GM21737 (cell line): ENCODE data around the gene MED23.

Experiments
- ATAC-seq: cut with Tn5 transposase; IDR thresholded peaks from one replicate; pipeline ENCODE4 v1.9.1; 2021; ENCODE audit warnings: mild to moderate bottlenecking, moderate library complexity; ENCODE audit not compliant: unreplicated experiment

Gene MED23, protein sequence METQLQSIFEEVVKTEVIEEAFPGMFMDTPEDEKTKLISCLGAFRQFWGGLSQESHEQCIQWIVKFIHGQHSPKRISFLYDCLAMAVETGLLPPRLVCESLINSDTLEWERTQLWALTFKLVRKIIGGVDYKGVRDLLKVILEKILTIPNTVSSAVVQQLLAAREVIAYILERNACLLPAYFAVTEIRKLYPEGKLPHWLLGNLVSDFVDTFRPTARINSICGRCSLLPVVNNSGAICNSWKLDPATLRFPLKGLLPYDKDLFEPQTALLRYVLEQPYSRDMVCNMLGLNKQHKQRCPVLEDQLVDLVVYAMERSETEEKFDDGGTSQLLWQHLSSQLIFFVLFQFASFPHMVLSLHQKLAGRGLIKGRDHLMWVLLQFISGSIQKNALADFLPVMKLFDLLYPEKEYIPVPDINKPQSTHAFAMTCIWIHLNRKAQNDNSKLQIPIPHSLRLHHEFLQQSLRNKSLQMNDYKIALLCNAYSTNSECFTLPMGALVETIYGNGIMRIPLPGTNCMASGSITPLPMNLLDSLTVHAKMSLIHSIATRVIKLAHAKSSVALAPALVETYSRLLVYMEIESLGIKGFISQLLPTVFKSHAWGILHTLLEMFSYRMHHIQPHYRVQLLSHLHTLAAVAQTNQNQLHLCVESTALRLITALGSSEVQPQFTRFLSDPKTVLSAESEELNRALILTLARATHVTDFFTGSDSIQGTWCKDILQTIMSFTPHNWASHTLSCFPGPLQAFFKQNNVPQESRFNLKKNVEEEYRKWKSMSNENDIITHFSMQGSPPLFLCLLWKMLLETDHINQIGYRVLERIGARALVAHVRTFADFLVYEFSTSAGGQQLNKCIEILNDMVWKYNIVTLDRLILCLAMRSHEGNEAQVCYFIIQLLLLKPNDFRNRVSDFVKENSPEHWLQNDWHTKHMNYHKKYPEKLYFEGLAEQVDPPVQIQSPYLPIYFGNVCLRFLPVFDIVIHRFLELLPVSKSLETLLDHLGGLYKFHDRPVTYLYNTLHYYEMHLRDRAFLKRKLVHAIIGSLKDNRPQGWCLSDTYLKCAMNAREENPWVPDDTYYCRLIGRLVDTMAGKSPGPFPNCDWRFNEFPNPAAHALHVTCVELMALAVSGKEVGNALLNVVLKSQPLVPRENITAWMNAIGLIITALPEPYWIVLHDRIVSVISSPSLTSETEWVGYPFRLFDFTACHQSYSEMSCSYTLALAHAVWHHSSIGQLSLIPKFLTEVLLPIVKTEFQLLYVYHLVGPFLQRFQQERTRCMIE (N-terminal part only)

DNA sequence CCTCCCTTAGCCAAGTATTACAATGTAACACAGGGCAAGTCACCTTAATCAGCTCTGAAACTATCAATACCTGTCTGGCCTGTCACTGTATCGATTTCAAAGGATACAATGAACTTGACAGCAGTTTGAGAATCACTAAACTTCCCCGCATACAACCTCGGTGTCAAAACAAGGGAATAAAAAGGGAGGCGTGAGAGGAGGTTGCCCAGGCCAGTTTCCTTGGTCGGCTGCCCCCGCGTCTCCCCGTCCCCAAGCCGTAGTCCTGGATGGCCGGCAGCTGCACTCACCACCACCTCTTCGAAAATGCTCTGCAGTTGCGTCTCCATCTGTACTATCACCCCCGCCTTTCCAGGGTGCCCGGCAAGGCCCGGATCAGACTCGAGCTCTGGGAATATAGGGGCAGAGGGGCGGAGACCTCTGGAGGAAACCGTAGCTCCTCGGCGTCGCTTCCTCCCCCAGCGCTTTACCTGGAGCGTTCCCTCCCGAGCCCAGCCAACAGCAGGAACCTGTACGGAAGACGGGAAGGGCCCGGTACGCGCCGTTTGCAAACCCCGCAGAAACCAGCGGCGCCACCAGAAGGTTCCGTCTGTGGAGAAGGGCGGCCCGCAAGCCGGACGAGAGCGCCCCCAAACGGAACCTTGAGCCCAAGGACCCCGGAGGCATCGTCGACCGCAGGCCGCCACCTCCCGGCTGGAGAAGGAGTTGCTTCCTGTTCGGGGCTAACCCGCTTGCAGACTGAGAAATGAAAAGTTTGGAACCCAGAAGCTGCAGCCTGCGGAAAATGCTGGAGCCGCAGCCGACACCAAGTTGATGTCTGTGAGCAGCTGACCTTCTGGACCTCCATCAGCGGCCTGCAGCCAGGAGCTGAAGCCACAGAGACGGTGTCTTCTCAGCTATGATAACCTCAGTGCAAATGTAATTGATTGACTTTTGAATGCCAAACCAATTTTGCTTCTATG, at the start of gene MED23:
TSS of gene MED23 (minus strand) at position 519 of the 959 bp plus-strand sequence. CDS start at position 326, 193 bp downstream.
- ATAC-seq = peak; percentile 98

DNA sequence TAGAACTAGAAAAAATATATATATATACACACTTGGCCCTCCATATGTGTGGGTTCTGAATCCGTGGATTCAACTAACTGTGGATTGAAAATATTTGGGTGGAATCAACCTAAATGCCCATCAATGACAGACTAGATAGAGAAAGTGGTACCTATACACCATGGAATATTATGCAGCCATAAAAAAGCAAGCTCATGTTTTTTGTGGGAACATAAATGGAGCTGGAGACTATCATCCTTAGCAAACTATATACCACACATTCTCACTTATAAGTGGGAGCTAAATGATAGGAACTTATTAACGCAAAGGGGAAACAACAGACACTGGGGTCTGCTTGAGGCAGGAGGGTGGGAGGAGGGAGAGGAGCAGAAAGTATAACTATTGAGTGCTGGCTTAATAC, 45.1 kb upstream of the MED23 start:
- ATAC-seq = no peak

DNA sequence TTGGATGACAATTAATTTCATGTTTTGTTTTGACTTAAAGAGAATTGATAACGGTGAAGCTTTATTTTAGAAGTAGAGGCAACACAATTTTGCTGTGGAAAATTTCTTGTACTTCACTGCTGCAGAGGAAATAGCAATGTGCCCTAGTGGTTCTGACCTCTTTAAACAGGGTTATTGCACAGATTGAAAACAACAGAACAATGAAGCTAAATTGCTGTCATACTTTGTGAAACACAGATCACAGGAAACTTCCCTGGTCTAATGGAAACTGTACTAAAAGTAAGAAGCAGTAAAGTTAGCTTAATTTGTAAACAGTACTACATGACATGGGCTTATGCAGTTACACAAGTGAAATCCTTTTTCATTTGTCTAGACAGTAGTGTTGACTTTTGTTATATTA, 41.8 kb upstream of the MED23 start:
- ATAC-seq = no peak

GRCh38 chr6:131663578-131664165, 35.6 kb upstream of the MED23 start:
- no peak for ATAC-seq

GRCh38 chr6:131660195-131660594, 32.2 kb upstream of the MED23 start:
- no peak for ATAC-seq

GRCh38 chr6:131658287-131658686, 30.2 kb upstream of the MED23 start:
- no peak for ATAC-seq

DNA sequence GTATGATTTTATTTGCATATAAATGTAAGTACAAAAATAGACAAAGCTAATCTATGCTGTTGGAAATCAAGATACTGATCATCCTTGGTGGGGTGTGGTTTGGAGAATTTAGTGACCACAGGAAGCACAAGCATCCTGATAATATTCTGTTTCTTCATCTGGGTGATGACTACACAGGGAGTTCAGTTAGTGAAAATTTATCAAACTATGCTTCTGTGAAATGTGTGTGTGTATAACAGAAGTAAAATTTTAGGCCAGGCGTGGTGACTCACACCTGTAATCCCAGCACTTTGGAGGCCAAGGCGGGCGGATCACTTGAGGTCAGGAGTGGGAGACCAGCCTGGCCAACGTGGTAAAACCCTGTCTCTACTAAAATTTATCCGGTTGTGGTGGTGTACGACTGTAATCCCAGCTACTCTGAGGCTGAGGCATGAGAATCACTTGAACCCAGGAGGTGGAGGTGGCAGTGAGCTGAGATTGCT, 29.6 kb upstream of the MED23 start:
- no peak for ATAC-seq

DNA sequence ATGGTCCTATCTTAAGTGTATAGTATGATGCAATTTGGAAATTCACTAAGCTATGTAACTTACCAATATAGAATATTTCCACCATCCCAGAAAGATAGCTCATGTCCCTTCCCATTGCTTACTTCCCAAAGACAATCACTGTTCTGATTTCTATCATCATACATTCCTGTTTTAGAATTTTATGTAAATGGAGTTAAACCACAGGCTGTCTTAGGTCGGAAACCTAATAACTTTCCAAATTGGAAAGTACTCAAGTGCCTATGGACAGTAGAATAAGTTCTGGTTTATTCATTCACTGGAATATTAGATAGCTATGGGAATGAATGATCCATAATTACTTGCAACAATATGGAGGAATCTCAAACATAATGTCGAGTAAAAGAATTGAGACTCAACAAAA, 29.2 kb upstream of the MED23 start:
- no peak for ATAC-seq

- no peak for ATAC-seq
Measured at GRCh38 chr6:131656667-131657066, 28.6 kb upstream of the MED23 start.

DNA sequence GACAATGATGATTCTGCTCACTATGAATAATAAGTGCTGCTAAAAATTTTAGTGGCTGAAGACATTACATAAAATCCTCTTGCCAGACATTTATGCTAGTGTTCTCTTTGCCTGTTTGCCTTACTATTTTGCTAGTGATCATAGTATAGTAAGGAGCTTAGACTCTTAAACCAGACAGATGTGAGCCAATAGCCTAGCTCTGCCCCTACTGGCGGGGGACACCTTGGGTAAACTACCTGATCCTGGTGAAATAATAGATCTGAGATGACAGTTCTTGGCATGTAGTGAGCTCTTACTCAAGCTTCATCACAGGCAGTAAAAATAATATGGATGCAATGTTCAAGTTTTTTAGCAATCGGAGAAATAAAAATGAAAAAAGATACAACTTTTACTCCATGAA, 27.9 kb upstream of the MED23 start:
- no peak for ATAC-seq

DNA sequence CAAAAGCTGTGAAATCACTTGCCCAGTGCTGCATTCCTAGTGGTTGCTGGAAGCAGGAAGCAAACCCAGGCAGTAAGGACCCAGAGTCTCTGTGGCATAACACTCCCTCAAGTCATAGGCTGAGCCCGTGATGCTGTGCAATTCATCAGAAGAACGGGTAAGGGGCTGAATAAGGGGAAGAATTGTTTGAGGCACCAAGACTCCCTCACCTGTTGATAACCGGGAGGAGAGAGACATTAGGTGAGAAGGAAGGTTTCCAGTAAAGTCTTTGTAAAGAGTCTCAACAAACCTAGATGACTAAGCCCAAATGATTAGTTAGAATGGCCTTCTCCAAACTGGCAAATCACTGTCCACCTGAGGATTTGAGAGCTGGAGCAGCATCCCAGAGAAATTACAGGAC, 27.3 kb upstream of the MED23 start:
- no peak for ATAC-seq

- ATAC-seq = no peak
Measured at GRCh38 chr6:131654326-131654725, 26.3 kb upstream of the MED23 start.

GRCh38 chr6:131652472-131652871, 24.4 kb upstream of the MED23 start:
- no peak for ATAC-seq

DNA sequence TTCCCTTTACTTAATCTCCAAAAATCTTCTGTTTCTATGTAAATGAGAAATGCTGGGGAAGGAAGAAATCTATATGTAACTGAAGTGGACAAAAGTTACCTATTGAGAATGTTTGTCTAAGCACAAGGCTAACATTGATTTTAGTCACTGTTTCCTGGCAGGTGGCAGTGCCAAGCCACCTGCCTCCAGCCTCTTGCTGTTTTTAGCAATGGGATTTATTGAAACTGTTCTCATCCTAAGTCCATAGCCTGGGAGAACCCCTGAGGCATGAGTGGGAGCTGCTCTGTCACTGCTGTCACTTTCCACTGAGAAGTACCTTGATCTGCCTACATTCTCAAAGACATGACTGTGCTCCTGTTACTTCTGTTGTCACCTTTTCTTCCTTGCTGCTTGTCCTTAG, 23.7 kb upstream of the MED23 start:
- ATAC-seq = no peak

DNA sequence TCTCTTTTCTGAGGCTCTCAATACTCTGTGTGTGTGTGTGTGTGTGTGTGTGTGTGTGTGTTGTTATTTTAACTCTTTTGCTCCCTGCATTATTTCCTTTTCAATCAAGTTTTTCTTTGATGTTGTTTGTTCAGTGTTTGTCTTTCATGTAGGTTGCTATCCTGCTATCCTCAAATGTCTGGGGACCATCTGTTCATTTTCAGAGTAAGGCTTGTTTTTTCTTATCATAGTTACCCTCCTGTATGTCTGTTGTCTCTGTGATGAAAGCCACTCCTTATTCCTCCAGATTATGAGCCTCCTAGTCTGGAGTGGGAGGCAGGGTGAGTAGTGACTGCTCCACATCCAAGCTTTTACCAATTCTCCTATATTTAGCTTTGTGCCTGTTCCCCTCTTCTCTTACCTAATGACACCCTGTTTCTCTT, 18.2 kb upstream of the MED23 start:
- no peak for ATAC-seq

GRCh38 chr6:131645846-131646245, 17.8 kb upstream of the MED23 start:
- no peak for ATAC-seq

DNA sequence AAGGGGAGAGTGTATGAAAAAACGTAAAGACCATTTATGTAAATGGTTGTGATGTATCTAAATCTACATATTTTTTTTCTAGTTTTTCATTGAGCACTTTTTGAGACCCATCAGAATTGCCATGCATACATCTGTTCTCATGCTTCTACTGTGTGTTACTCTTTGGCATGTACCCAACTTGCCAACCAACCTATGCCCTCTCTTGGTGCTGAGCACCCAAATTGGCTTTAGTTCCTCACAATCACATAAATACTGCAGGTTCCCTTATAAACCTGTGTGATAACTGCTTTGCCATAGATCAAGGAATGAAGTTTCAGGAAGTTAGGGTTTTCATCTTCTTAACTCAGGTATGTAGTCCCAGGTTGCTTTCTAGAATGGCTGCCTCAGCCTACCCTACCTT, 16.9 kb upstream of the MED23 start:
- ATAC-seq = no peak

DNA sequence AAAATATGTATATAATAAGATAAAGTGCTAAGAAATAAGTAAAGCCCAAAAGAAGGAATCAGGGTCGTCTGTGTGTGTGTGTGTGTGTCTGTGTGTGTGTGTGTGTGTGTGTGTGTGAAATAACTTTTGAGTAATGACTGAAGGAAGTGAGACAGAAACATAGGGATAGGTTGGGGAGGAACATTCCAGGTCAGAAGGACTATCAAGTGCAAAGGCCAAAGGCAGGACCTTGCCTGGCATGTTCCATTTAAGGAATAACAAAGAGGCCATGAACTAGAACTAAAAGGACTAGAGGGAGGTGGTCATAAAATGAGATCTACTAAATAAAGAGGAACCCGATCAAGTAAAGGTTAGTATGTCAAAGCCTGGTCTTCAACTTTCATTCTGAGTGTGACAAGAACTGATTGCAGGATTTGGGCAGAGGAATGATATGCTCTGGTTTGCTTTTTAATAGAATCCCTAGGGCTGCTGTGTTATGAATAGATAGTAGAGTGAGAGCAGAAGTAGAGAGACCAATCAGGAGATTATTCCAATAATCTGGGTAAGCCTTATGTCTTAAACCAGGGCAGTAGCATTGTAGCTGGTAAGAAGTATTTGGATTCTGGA, 15.9 kb upstream of the MED23 start:
- ATAC-seq = no peak

DNA sequence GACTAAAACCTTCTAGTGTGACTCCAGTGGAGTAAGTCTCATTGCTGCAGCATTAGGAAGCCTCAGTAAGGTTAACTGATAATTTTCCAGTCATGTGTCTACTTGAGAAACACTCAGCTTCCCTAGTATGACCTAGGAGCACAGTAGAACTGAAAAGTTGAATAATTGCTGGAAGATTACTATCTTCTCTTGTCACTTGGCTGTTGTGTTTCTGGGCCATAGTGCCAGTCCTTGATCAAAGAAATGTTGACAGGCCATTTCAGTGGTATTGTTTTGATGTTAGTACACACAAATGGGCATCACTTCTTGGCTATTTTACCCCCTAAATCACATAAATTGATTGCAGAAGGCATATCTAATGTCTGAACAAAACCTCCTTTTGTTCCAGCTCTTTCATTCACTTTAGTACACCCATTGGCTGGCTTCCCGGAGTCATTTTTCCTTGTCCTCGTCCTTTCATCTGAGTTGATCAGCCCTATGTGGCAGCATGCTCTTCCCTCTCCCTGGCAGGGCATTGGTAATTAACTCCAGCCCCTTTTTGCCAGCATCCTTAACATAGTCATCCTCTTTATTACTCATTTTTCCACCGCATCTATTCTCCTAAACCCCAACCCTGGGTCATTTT, 15.1 kb upstream of the MED23 start:
- no peak for ATAC-seq
